B cell (primary cell): Measurements from ENCODE around the gene EIF3A.

Source experiments
- CTCF ChIP-seq: fragments of 200-600 bp; IDR thresholded peaks from one replicate; pipeline ENCODE4 v1.8.0; 2022; ENCODE audit warnings: antibody characterized with exemption, mild to moderate bottlenecking
- EZH2 ChIP-seq: IDR thresholded peaks from 2 replicates; pipeline ENCODE4 v1.6.1; 2012; ENCODE audit warnings: borderline replicate concordance, low read depth, mild to moderate bottlenecking, moderate library complexity, low read length; ENCODE audit not compliant: insufficient read depth, poor library complexity, severe bottlenecking

GRCh38 chr10:119120413-119120867 lies 39.8 kb upstream of the EIF3A start:
- no peak for TF ChIP-seq CTCF
- TF ChIP-seq EZH2 = no peak
